ENCODE results near the gene BICD1.

BICD1 gene

GRCh38 chr12:32139064-32139421 lies 32.4 kb downstream of the BICD1 start:
- in situ Hi-C loops (cut with MboI; ENCODE audit: low sequenced_read_pairs), result no loop called here

DNA sequence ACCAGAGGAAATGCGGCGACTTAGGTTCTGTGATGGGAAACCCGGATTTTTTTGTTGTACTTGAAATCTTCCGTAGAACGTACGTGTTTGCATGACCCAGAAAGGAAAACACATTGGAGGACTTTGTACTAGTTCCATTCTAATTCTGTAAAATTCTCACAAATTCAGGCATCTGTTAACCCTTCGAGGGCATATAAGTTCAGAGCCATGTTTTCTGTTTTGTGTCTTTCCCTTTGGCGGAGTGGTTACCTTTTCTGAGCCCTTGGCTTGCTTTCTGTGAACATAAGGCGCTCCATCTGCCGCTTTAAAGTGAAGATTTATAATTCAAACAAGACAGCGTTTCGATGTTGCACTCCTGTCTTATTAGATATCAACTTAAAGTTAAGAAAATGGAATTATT lies 34.2 kb downstream of the BICD1 start:
- in situ Hi-C loops (cut with MboI; ENCODE audit: low sequenced_read_pairs), result no loop called here

DNA sequence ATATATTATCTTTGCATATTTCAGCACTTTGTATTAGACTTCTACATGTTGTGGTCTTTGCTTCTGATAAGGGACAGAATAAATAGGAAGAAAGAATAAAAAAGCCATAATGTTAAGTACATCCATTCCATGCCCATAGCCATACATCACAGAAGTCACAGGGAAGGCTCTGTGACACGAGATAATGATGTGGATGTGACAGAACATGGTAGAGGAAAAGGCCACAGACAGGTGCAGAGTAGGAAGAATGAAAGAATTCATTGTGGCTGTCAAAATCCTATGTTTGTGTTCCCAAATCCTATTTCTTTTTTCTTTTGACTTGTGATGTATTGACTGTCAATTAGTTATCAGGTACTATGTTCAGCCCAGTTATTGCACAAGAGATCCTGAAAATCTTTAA lies 38.4 kb downstream of the BICD1 start:
- in situ Hi-C loops (cut with MboI; ENCODE audit: low sequenced_read_pairs), result no loop called here

DNA sequence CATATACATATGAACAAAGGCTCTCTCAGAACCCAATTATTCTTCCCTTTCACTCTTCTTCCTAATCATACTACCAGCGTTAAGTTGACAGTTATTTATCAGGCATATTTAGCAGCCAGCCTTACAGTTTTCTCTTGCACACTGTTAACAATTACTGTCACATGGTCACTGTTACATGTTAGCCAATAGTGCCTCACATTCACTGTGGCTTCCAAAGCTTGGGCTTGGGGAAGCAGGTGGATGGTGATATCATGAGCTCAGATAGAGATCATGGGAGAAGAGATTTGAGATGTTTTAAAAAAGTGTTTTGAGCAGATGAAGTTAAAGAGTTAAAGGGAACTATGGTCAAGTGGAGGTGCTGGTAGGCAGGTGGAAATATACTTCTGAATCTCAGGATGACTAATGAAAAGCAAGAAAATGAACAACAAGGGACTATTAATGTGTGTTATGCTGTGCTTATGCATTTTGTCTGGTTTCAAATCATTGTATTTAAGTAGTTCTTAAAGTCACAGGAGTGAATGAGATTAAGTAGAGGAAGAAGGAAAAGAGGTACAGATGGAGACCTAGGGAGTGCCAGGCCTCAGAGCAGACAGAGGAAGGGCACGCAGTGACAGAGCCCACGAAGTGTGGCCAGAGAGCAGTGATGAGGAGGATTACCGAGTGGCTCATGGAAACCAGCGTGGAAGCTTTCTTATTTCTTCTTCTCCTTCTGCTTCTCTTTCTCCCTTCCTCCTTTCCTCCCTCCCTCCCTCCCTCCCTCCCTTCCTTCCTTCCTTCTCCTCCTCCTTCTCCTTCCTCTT lies 39.6 kb downstream of the BICD1 start:
- in situ Hi-C loops (cut with MboI; ENCODE audit: low sequenced_read_pairs), result no loop called here

- in situ Hi-C loops (cut with MboI; ENCODE audit: low sequenced_read_pairs), result no loop called here
Measured at GRCh38 chr12:32148372-32148771, 41.7 kb downstream of the BICD1 start.

GRCh38 chr12:32149489-32149888 lies 42.8 kb downstream of the BICD1 start:
- in situ Hi-C loops (cut with MboI; ENCODE audit: low sequenced_read_pairs), result no loop called here

DNA sequence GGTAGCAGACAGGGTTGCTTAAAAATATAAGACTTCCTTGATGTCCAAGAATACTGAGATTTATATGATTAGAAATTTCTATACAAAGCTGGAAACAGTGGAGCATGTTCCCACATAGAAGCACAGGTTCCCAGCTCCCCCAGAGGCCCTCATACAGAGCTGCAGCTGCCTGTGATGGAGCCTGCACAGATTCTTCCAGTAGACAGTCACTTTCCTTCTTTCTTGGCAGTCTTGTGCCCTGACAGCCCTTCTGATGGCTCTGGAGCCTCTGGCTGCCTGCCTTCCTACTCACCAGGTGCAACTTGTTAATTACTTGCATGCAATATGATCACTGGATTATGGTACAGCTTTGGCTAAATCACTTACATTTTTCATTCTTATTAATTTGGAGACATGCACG lies 44.4 kb downstream of the BICD1 start:
- in situ Hi-C loops (cut with MboI; ENCODE audit: low sequenced_read_pairs), result no loop called here

GRCh38 chr12:32151552-32151951 lies 44.9 kb downstream of the BICD1 start:
- in situ Hi-C loops (cut with MboI; ENCODE audit: low sequenced_read_pairs), result no loop called here

- in situ Hi-C loops (cut with MboI; ENCODE audit: low sequenced_read_pairs), result no loop called here
Measured at GRCh38 chr12:32155041-32155440, 48.4 kb downstream of the BICD1 start.

DNA sequence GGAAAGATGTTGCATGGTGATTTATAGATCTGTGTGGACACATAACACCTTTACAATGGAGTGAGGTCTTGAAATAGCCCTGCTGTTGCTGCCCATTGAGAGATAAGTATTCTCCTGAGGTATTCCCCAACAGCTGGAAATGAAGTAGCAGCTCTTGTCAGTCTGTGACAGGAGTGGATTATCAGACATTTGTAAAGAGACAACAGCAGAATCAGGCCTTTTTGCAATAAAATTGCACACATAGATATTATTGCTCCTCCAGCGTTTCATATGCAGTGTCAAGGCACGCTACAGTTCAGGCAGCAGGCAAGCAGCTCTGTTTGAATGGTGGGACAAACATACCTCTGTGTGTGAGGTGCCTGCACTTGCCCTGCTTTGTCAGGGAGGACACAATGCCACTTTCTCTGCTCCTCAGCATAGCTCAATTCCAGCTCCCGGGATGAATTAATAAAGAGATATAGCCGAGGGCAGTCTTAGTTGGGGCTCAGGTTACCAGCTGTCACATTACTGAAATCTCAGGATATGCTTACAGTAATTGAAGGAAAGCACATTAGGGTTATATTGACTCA lies 49.4 kb downstream of the BICD1 start:
- in situ Hi-C loops (cut with MboI; ENCODE audit: low sequenced_read_pairs), result no loop called here

DNA sequence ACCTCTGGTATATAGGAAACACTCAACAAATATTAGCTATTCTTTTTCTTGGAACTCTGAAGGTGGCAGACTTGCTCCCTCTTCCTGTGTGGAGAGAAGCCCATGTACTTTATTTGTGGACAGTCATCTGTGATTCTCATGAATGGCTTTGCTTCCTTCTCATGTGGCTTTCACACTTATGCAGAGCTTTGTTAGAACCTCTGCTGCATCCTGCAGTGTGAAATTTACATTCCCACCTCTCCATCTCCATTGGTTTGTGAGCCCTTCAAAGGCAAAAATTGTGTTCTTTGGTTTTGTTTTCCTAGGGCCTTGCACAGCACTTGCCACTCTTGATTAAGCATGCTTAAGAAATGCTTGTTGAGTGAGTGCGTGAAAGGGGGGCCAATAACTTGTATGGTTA lies 51.9 kb downstream of the BICD1 start:
- in situ Hi-C loops (cut with MboI; ENCODE audit: low sequenced_read_pairs), result no loop called here

- in situ Hi-C loops (cut with MboI; ENCODE audit: low sequenced_read_pairs), result no loop called here
Measured at GRCh38 chr12:32159381-32159780, 52.7 kb downstream of the BICD1 start.

- in situ Hi-C loops (cut with MboI; ENCODE audit: low sequenced_read_pairs), result no loop called here
Measured at GRCh38 chr12:32159925-32160324, 53.3 kb downstream of the BICD1 start.

- in situ Hi-C loops (cut with MboI; ENCODE audit: low sequenced_read_pairs), result no loop called here
Measured at GRCh38 chr12:32161058-32161457, 54.4 kb downstream of the BICD1 start.

- in situ Hi-C loops (cut with MboI; ENCODE audit: low sequenced_read_pairs), result no loop called here
Measured at GRCh38 chr12:32163596-32163995, 56.9 kb downstream of the BICD1 start.

DNA sequence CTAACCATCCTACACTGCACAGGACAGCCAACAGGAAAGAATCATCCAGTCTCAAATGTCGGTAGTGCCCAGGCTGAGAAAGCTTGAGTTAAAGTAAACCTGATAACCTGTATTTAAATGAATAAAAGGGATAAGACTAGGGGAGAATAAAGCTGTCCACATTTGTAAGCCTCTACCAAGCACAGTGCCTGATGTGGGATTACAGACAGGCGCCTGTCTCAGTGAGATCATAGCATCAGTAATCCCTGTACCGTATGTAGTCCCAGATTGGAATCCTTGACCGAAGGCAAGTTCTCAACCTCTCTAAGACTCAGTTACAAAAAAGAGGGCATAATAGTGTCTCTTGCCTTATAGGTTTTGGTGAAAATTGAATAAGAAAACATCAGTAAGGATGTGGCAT lies 59.9 kb downstream of the BICD1 start:
- in situ Hi-C loops (cut with MboI; ENCODE audit: low sequenced_read_pairs), result no loop called here

DNA sequence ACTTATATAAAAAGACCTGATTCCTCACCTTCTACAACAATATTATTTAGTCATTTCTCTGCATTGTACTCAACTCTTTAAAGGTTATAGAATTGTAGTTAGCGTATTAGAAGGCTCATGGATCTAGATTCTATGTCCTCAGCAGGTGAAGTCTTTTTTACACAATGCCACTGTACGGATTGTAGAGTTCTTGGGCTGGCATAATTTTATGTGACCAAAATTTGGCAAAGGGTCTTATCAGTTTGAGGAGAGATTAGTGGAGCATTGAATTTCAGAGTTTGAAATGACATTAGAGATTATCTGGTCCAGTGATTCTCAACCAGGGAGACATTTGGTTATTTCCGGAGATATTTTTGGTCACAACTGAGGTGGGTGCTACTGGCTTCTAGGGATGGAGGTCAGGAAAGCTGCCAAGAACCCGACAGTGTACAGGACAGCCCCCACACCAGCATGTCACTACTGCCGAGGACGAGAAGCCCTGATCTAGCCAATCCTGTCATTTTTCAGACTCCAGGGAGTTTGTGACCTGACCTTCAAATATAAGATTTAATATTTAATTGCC lies 63.9 kb downstream of the BICD1 start:
- in situ Hi-C loops (cut with MboI; ENCODE audit: low sequenced_read_pairs), result no loop called here

DNA sequence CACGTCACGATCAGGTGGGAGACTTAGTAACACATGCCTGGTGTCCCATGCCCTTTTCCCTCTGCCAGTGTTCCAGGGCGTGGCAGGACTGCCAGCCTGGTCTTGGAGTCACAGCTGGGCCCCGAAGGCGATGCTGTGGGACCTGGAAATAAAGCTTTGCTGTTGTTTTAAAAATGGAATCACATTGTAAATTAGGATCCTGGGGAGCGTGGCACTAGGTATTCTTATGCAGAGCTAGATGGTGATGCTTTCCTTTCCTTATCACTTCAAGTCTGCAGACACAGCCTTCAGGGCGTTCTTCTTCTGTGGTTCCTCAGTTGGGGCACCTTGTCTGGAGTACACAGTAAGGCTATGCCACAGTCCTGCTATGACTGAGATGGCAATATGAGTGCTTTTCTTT lies 64.6 kb downstream of the BICD1 start:
- in situ Hi-C loops (cut with MboI; ENCODE audit: low sequenced_read_pairs), result no loop called here

GRCh38 chr12:32176606-32177005 lies 70.0 kb downstream of the BICD1 start:
- in situ Hi-C loops (cut with MboI; ENCODE audit: low sequenced_read_pairs), result no loop called here

- in situ Hi-C loops (cut with MboI; ENCODE audit: low sequenced_read_pairs), result no loop called here
Measured at GRCh38 chr12:32178341-32179010, 71.8 kb downstream of the BICD1 start.

DNA sequence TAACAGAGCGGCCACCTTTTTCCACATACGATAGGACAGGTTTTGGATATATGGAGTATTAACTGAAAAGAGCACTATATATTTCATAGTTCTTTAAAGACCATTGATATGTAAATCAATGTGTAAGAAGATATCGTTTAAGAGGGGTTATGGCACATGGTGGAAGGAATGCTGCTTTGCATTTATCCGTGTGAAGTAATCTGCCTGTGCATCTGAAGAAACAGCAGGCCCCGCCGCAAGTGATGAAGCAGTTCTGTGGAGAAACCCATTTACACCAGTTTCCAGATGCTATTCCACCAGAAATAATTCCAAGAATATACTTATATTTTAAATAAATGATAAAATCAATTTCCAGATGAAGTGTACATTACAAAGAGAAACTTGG lies 72.4 kb downstream of the BICD1 start:
- in situ Hi-C loops (cut with MboI; ENCODE audit: low sequenced_read_pairs), result no loop called here

Measured in HL-60/S4 treated with phorbol 12-myristate 13-acetate at 8.2 ng/mL for 4 days and 3 days (cell line).